ENCODE results near the gene SLC5A11. TPM values are rescaled to one million over a fixed set of nuclear protein-coding genes. Genes with fewer than 3 reads are reported as not detected.

The SLC5A11 gene
- polyA plus RNA-seq, 1 experiment: not detected

DNA sequence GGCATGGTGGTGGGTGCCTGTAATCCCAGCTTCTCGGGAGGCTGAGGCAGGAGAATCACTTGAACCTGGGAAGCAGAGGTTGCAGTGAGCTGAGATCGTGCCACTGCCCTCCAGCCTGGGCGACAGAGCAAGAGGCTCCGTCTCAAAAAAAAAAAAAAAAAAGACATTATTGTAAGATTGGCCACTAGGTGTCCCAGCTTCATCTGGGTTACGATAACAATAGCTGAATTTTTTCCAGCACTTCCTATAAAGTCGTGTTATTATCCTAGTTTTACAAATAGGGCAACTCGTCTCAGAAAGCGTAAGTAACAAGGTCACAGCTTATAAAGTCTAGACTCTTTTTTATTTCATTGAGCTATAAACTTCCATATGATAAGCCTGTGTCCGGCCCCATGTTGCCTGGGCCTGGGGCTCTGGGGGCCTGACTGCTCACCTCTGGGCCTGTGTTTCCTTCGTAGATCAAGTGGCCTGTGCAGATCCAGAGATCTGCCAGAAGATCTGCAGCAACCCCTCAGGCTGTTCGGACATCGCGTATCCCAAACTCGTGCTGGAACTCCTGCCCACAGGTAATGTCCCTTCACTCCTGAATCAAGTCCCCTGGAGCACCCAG lies 60.5 kb downstream of the SLC5A11 start:
- CTCF ChIA-PET: interaction anchor here (0.6 to 3.5 kb wide), 16 partner anchors 9 to 339 kb away, joined by 3 to 16 read pairs (median 4); no protein-coding TSS in a partner anchor
- peak; percentile 58 for TF ChIP-seq CTCF (IDR thresholded peaks at IDR 0.05; ENCODE audit: insufficient read depth, low read depth, low read length)
- Histone ChIP-seq H3K27me3 (ENCODE audit: control insufficient read depth, insufficient read depth, low read length) (no peaks in the 10 kb centered on the region), H3K4me3 (ENCODE audit: low read depth, low read length) (no peak overlapping the region), H3K36me3 (ENCODE audit: control insufficient read depth, insufficient read depth, low read length) (no peaks in the 10 kb centered on the region)
- DNase-seq (ENCODE audit: low read depth): no peak
- POLR2A ChIA-PET: no interaction called here

DNA sequence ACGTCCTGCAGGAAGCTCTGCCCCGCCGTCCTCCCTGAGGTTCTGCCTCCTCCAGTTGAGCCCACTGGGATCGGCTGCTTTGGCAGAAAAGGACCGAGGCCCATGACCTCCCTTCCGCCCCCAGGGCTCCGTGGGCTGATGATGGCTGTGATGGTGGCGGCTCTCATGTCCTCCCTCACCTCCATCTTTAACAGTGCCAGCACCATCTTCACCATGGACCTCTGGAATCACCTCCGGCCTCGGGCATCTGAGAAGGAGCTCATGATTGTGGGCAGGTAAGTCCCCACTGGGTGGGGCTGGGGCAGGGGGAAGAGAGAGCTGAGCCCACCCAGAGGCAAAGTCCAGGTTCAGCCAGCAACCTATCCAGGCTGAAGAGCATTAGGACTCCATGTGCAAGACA lies 61.1 kb downstream of the SLC5A11 start:
- TF ChIP-seq CTCF (IDR thresholded peaks at IDR 0.05; ENCODE audit: insufficient read depth, low read depth, low read length): no peak
- Histone ChIP-seq H3K4me3 (ENCODE audit: low read depth, low read length) (no peak overlapping the region), H3K27me3 (ENCODE audit: control insufficient read depth, insufficient read depth, low read length) (no peaks in the 10 kb centered on the region), H3K36me3 (ENCODE audit: control insufficient read depth, insufficient read depth, low read length) (no peaks in the 10 kb centered on the region)
- CTCF ChIA-PET: interaction anchor here (1.2 to 3.5 kb wide), 9 partner anchors 8 to 339 kb away, joined by 3 to 16 read pairs (median 5); no protein-coding TSS in a partner anchor
- no peak for DNase-seq (ENCODE audit: low read depth)
- POLR2A ChIA-PET: no interaction called here

DNA sequence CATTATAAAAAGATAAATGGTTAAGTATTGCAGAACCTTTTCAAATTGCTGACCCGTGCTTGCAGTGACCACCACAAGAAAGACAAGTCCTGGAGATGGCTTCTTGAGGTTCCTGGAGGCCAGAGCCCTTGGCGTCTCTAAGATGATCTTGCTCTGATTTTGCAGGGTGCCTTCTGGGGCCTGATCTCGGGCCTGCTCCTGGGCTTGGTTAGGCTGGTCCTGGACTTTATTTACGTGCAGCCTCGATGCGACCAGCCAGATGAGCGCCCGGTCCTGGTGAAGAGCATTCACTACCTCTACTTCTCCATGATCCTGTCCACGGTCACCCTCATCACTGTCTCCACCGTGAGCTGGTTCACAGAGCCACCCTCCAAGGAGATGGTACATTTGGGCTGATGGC lies 63.0 kb downstream of the SLC5A11 start:
- H3K27me3 ChIP-seq (ENCODE audit: control insufficient read depth, insufficient read depth, low read length): no peaks in the 10 kb centered on the region
- POLR2A ChIA-PET: no interaction called here
- DNase-seq (ENCODE audit: low read depth): no peak
- no peak overlapping the region for H3K4me3 ChIP-seq (ENCODE audit: low read depth, low read length)
- no peak for TF ChIP-seq CTCF (IDR thresholded peaks at IDR 0.05; ENCODE audit: insufficient read depth, low read depth, low read length)
- CTCF ChIA-PET: interaction anchor here (0.9 to 1.1 kb wide), 2 partner anchors 14 to 22 kb away, joined by 3 to 4 read pairs; no protein-coding TSS in a partner anchor
- H3K36me3 ChIP-seq (ENCODE audit: control insufficient read depth, insufficient read depth, low read length): no peaks in the 10 kb centered on the region

DNA sequence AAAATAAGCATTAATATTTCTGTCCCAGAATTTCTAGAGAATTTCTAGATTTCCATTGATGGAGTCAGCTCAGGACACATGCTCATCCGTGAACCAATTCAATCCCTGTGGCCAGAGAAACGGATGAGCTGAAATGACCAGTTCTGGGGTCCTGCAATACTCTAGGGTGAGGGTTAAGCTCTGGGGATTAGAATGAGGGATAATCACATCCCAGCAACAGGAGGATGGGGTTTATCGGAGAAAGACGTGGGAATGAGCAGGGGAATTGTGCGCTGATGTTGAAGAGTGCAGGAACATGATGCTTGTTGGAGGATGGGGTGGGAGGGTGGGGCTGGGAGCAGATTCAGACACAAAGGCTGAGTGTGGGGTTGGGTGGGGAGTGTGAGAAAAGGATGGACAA lies 64.1 kb downstream of the SLC5A11 start:
- no peaks in the 10 kb centered on the region for H3K36me3 ChIP-seq (ENCODE audit: control insufficient read depth, insufficient read depth, low read length)
- CTCF ChIA-PET: interaction anchor here (0.6 kb wide), 1 partner anchor 244 kb away, joined by 3 read pairs; no protein-coding TSS in a partner anchor
- no peak for DNase-seq (ENCODE audit: low read depth)
- no peaks in the 10 kb centered on the region for H3K27me3 ChIP-seq (ENCODE audit: control insufficient read depth, insufficient read depth, low read length)
- H3K4me3 ChIP-seq (ENCODE audit: low read depth, low read length): no peak overlapping the region
- no peak for TF ChIP-seq CTCF (IDR thresholded peaks at IDR 0.05; ENCODE audit: insufficient read depth, low read depth, low read length)
- POLR2A ChIA-PET: no interaction called here

DNA sequence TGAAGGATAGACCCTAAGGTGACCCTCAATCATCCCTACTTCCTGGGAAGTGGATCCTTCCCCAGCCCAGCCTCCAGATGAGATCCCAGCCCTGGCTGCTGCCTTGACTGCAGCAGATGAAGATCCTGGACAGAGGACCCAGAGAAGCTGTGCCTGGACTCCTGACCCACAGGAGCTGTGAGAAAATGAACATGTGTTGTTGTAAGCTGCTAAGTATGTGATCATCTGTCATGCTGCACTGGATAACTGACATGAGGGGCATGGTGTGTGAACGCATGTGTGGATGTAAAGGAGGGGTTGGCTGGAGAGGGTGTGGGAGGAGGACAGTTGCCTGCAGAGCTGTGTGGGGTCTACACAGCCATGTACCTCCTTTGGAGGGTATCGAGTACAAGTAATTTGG lies 69.3 kb downstream of the SLC5A11 start:
- ChIA-PET POLR2A (no interaction called here), CTCF (interaction anchor here (2.4 kb wide), 1 partner anchor 9 kb away, joined by 16 read pairs; no protein-coding TSS in a partner anchor)
- Histone ChIP-seq H3K36me3 (ENCODE audit: control insufficient read depth, insufficient read depth, low read length) (peaks cover 8% of the 10 kb centered on the region), H3K4me3 (ENCODE audit: low read depth, low read length) (no peak overlapping the region), H3K27me3 (ENCODE audit: control insufficient read depth, insufficient read depth, low read length) (no peaks in the 10 kb centered on the region)
- no peak for DNase-seq (ENCODE audit: low read depth)
- no peak for TF ChIP-seq CTCF (IDR thresholded peaks at IDR 0.05; ENCODE audit: insufficient read depth, low read depth, low read length)

All from BJ (cell line).